Kasumi-1 (cell line): Measurements from ENCODE around the gene KEL.

ENCODE experiments used
- DNase-seq, 2 experiments: peaks; one replicate each; lab custom pipeline; 2025; lab: John Stamatoyannopoulos, UW

The KEL gene

DNA sequence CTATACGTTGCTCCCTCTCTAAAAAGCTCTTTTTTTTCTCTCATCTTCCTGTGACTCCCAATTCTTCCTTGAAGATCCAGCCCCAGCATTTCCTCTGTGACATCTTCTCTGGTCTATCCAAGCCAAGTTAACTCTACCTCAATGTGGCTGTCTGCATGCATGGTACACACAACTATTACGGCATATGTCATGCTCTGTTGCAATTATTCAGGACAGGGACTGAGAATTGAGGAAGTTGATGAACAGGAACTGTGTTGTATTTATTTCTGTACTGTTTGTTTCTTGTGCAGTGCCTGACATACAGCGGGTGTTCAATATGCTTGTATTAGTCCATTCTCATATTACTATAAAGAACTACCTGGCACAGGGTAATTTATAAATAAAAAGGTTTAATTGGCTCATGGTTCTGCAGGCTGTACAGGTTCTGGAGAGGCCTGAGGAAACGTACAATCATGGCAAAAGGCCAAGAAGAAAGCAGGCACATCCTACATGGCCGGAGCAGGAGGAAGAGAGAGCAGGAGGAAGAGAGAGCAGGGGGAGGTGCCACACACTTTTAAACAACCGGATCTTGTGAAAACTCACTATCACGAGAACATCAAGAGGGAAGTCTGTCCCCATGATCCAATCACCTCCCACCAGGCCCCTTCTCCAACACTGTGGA, 34.9 kb downstream of the KEL start:
- peak; percentile 82 to 90 for DNase-seq

DNA sequence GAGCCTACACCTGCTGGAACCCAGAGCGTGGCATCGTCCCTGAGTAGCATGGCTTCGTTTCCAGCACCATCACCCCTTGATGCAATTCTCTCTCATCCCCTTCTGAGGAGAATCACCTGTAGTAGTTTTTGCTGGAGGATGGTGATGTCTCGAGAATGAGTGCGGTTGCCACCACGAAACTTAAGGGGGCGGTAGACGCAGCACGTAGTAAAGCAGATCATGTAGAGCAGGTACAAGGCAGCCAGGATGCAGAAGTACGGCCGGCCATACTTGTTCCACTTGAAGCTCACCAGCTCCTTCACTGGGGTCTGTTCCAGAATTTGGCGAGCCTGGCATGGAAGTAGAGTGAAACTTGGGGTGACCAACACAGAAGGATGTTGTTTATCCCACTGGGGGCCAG, 36.8 kb downstream of the KEL start:
- DNase-seq: no peak

DNA sequence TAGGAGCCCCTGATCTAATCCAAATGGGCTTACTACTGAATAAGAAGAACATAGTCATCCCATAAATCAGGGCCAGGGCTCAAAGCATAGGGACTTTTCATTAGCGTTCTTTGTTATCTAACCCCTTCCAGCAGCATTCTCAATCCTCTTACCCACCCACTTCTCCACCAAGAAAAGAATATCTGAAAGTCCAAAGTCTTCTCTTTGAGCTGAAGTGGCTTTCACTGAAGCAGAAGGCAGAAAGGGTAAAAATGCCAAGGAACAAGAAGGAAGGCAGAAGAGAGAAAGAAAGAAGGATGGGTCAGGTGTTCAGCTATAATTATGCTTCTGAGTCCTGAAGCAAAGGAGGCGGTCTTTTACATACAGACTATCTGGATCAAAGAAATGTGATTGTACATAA, 38.8 kb downstream of the KEL start:
- no peak for DNase-seq

DNA sequence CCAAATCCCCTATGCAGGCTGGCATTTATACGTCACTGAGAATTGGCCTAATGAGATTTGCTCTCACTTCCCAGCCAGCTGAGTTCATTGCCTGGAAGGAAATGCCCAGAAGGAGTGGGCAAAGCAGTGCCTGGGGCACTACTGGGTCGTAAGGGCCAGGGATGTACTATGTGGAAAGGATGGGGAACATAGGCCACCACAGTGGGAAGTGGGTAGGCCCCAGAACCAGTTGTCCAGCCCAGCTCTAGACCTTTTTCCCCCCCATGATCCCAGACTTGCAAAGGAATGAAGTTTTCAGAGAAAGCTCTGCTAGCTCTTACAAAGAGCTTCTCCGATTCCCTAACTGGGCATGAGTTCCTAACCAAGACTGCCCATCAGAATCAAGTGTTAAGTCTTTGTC, 42.5 kb downstream of the KEL start:
- DNase-seq: no peak

DNA sequence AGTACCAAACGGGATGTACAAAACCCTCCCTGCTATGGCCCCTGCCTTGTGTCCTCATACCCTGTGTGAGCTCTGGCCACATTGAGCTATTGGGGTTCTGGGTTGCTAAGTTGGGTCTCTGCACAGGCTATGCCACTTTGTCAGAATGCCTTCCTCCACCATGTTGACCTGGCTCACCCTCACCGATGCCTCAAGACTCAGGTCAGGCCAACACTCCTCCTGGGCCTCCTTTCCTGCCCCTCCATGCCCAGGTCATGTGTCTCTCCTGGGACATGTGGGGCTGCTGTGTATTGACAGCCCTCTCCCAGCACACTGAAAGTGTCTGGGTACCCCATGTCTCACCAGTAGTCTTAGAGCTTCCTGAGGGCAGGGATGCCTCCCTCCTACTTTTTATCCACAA, 43.3 kb downstream of the KEL start:
- no peak for DNase-seq

DNA sequence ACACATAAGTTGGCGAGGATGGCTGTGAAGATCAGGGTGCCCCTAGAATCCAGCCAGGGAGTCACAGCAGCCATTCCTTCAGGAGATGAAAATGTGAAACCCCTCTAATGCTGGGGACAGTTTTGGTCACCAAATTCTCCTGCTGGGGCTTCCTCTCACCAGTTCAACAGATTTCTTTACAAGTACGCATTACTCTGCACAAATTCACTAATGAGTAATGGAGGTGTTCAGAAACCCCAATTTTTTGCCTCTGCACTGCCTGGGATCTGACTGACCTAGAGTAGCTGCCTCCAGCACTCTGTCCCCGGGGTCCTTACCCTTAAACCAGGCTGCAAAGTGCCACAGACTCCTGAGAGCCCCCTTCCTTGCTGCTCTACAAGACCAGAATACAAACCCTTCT, 44.7 kb downstream of the KEL start:
- DNase-seq: no peak

DNA sequence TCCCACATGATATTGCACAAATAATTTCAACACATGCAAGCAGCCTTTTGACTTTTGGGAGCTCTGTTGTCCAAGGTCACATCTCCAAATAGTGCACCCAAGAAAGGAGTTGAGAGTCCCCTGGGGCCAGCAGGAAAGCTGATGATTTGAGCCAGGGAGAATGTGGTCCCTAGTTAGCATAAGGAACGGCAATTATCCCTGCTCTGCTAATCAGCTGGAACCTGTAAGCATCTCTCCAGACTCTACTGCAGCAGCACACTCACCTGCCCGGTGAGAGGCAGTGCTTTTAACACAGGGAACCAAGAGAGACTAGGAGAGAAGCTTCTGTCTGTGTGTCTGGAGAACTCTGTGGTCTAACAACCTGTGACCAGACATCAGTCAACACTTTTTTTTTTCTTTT, 45.7 kb downstream of the KEL start:
- no peak for DNase-seq

DNA sequence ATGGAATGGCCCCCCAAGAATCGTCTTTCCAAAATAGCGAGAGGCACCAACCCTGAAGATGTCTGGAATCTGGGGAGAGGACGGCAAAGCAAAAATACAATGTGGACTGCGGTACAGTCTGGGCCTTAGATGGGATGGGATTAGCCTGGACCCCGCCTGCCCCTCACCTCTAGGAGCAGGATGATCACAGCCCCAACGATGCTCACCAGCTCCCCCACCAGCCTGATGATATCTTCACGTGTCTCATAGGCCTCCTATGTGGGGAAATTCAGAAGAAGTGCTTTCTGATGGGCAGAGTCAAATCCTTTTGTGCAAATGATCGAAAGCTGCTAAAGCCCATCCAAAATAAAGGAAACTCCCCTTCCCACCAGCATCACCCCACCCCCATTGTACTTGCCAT, 46.8 kb downstream of the KEL start:
- DNase-seq: no peak

DNA sequence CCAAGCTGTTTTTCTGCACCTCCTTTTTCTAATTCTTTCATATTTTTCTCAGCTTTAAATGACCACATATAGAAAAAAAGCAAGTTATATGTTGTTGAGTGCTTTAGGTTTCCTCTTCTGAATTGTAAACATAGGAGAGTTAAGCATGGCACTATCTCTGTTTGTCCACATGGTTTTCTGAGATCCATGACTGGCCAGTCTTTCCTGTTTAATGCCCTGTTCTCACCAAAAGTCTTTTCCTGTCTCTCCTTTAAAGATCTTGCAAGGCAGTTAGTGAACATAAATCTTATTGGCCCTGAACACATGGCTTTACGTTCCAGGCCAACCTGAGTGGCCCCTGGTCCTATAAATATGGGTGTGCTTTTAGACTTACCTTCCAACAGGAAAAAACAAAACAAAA, 48.0 kb downstream of the KEL start:
- no peak for DNase-seq

DNA sequence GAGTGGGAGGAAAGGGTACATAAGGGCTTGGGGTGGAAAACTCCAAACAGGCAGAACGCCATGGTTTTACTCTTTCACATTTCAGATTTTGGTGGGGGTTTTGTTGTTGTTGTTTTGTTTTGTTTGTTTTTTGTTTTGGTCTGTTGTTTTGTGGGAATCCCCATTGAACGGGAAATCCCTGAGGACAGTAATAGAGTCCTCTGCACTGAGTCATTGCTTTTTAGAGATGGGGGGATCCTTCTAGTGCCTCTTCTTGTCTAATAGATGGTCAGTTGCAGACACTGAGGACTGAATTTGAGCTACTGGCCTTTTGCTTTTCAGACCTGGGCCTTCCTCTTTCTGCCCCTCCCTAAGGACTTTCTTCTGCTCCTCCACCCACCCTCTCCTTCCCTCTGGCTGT, 48.6 kb downstream of the KEL start:
- DNase-seq: no peak

DNA sequence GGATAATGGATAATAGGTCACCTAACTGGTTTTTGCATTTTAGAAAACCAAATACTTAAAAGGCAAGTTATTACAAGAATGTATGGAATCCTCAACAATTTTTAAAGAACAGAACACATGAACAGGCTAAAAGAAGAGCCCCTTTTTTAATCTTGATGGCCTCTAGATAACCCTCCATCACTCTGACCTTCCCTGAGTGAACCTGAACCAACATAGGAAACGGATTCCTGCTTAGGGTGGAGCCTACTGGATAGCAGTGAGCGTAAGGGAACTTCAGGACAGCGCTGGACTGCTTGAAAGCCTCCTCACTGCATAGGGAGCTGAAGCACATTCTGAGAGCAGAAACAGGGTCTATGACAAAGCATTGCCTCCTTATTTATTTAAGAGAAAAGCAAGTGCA, 49.1 kb downstream of the KEL start:
- DNase-seq: no peak

DNA sequence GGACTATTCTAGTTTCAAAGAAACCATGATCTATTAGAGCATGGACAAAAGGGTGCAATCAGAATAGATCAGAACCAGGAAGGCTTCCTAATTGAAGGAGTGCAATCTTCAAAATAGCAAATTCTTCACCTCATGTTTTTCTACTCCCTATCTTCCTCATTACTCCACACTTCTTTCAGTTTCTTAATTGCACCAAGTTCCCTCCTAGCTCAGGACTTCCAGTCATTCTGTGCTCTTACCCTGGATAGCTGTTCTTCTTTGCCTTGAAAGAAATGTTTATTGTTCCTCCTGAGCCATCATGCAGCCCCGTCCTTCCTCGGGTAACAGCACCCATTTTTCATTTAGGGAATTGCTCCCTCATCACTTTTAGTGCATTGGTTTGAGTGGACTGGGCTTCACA, 51.7 kb downstream of the KEL start:
- no peak for DNase-seq

DNA sequence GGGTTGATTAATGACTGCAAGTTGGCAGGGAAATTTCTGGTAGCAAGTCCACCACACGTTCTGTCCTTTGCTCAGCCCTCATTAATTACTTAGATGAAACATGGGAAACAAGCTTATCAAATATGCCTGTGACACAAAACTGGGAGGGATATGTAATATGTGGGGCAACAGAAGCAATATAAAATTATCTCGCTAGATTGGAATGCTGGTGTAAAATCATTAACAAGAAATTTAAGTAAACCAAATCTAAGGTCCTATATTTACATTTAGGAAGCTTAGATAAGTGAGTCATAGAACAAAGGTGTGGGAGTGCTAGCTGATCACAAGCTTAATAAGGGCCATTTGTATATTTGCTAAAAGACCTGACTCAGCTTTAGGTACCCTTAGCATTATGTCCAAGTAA, 52.1 kb downstream of the KEL start:
- no peak for DNase-seq

DNA sequence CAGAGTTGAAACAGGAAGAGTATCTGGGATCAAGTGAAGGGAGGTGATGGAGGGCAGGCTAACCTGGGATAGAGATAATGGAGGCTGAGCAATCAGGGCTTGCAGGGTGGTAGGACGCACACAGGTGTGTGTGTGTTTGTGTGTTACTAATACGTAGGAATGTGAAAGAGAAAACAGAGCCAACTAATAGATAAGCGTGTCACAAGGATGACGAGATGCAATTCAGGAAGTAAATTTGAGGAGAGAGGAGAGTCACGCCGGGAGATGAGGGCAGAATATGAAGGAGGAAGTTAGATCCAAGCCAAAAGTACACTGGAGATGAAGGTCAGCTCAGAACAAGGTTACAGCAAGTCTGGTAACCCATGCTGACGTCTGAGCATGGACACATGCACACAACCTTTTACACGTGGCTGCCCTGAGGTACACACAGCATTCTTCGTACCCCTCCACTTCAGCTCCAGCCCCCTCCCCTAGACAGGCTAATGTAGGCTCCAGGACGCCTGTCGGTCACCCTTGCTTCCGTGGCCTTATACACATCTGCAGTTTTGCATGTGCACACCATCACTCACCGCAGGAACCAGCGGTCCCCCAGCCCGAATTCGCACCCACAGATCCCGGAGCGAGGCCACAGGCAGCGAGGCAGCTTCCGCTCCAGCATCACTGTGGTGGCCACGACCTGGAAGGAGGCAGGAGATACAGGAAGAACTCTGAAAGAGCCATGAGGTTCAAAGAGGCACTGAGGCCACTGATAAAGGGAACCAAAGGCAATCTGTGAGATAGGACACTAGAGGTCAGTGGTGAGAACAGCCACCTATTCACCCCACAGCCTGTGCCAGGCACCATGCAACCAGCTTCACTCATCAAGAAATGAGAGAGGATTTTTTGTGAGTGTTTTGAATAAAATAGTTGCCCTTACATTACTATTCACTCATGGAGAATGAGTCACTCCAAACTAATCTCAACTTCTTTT, 53.0 kb downstream of the KEL start:
- DNase-seq: peak; percentile 46 to 55

DNA sequence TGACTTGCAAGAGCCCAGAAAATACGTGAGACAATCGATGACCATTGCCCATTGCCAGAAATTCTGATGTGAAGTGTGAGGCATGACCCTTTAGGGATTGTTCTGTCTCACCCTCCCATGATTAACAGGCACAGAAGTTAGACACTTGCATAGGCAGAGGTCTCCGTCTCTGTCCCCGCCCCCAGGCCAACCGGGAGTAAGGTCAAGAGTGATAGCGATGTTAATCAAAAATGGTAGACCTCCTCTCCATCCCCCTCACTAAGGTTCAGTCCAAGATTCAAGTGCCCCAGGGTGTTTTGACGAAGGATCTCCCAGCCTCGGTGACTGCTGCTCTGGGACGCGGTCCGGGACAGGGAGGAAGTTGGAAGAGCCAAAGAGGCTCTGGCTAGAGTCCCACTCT, 53.9 kb downstream of the KEL start:
- no peak for DNase-seq

DNA sequence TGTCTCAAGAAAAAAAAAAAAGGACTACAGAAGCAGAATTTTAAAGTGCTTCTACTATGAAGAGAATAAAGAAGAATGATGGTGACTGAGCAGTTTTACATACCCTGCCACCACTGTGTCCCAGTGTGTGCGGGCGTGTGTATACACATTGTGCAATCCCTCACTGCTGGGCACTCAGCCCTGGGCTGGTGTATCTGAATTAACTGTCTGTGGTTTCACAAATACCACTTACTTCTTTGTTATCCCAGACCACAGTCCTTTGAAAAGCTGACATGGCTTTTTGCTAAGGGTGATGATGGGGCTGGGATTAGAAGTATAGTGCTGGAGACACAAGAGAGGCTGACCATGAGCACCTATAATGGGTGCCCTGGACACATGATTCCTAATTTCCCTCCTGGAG, 55.5 kb downstream of the KEL start:
- no peak for DNase-seq

DNA sequence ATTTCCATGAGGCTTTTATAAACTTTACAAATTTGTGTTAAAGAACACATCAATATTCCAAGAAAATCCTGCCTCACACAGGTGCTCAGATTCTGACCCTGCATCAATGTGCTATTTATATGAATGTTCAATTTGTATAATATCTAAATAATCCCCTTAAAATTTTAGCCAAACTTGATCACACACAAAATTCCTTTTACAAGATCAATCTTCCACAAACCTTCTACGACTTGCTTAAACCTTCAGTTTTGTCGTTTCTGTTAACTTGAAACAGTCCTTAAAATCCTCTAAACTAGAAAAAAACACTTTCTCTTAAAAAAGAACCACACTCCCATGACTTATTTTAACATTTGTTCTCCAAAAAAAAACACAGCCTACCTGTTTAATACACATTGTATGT, 56.4 kb downstream of the KEL start:
- no peak for DNase-seq

DNA sequence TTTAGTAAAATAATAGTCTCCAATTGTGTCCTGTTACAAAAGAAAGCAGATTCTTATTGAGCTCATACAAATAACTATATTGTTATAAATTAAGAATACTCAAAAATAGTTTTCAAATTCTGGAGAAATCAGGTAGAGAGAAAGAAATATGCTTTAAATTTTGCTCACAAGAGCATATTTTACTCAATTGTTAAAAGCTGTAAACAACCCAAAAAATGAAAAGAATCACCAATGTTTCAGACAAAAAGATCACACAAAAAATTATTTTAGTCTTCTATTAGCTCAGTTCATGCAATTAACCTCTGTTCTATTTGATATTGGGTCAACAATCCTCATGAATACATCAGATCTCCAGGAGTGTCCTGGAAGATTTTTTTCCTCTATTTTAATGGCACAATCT, 58.0 kb downstream of the KEL start:
- DNase-seq: no peak

DNA sequence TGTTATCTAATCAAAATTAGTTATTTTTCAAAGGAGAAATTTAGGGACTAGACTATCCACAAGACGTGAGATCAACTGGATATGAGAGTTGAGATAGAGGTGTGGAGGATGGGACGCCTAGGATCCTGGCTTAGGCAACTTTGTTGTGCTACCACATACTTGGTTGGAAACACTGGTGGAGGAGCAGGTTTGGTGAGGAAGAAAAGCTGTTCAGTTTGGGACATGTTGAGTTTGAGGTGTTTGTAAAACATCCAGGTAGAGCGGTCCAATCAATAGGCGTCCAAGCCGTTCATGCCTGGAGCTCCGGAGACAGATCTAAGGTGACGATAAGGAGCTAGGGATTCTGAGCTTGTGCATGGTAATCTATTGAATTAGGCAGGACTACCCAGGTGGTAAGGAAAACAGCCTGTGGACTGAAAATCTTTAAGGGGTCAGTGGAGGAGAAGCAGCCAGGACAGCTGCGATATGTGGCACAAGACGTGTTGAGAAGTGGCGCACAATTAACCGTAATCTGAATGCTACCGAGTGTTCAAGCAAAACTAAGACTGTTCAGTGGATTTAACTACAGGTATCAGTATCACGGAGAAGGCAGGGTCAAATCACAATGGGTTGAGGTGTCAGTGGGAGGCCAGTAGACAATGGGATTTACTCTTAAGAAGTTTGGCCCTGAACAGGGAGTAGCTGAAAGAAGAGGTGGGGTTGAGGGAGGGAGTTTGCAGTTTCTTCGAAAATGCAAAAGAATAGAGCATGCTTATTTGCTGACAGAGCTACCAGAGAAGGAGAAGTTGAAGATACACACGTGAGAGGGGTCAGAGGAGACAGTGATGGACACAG, 60.5 kb downstream of the KEL start:
- no peak for DNase-seq

DNA sequence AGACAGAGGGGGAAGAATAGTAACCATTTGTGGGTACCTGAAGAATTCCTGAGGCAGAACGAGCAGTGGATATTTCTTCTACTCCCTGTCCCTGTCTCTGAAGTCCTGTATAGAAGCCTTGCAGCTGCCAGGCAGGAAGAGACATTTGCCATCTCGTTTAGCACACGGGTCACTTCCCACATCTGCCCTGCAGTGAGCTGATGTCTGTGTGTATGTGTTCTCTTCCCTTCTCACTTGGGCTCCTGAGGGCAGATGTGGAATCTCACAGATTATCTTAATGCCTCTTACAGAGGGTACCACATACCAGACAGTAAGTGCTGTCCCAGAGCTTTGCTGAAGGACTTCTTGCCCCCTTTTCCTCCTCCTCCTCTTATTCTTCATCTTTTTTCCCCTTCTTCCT, 62.5 kb downstream of the KEL start:
- DNase-seq: no peak

DNA sequence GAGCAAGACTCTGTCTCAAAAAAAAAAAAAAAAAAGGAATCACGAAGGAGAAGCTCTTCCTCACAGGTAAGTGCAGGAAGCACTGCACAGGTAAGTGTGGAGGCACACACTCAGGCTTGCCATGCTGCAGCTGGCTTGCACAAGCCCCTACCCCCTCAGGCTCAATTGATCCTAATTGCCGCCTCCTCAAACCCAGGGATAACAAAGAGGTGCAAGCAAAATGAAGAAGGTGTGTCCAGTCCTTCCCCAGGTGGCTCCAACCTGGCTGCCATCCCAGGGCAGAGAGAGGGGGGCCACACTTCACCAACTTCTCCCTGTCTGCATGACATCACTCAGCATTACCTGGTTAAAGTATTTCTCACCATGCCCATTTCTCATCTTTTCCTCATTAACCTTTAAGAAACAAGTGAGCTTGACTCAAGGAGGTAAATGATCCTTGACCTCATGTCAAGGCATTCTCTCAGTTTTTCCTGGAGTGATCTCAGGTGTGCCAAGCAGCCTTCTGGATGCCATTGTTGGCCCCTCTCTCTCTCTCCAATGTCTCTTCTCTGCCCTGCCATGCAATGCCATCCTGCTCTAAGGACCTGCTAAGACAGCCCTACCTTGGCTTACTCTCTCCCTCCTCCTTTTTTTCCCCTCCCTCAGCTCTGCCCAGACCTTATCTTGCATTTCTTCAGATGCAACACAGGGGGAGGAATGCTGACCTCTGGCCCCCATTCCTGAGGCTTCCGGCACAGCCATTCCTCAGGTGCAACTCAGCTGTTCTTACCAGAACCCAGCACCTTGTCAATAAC, 63.6 kb downstream of the KEL start:
- DNase-seq: no peak

DNA sequence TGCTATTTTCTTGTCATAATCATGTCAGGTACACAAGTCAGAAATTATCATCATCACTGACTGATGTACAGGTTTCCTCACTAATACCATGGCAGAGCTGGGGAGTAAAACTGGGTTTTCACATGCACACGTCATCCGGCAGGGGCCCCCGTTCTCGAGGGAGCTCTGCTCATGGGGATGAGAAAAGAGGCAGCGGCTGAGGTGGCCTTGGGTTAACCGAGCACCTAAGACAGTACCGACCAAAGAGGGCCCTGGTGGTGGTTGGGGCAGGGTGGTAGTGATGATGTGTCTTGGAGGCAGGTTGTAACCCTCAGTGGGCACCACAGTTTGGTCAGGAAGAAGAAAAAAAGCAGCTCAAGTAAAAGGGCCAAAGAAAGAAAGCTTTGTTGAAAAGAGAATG, 64.5 kb downstream of the KEL start:
- no peak for DNase-seq
